ENCODE results near the gene SYT13. TPM values are rescaled to one million over a fixed set of nuclear protein-coding genes. Genes with fewer than 3 reads are reported as not detected.

The SYT13 gene
- total RNA-seq, 2 experiments from 2014 or later, result not detected

GRCh38 chr11:45275828-45276227, 10.3 kb downstream of the SYT13 start:
- no peaks in the 10 kb centered on the region for H3K36me3 Mint-ChIP-seq
- no peak overlapping the region for H3K27ac Mint-ChIP-seq
- peaks cover 5% of the 10 kb centered on the region for H3K9me3 Mint-ChIP-seq
- peaks cover 42% of the 10 kb centered on the region for H3K27me3 Mint-ChIP-seq
- DNase-seq, result no peak
- H3K4me1 Mint-ChIP-seq, result peaks cover 4% of the 10 kb centered on the region
- no peak for ATAC-seq (ENCODE audit: low read depth)
- no peak overlapping the region for H3K4me3 Mint-ChIP-seq
- POLR2A ChIA-PET, result no interaction called here

DNA sequence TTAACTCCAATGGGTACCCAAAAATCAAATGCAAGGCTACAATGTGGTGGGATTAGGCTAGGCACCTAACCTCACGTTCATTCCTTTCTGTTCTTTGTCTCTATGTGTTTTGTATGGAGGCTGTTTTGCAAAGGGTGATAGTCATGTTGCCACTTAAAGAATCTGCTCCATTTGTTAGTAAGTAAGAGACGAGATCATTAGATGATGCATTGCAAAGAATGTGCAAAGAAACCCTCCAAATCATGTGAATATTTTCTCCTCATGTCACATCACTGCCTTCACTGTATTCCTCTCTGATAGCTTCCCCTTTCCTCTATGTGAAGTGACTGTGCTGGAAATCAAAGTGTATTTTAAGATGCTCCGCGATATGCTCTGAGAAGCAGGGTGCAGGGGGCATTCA, 11.9 kb downstream of the SYT13 start:
- Mint-ChIP-seq H3K9me3 (no peaks in the 10 kb centered on the region), H3K4me1 (no peaks in the 10 kb centered on the region), H3K27ac (no peak overlapping the region), H3K27me3 (peaks cover 44% of the 10 kb centered on the region), H3K36me3 (no peaks in the 10 kb centered on the region), H3K4me3 (no peak overlapping the region)
- ATAC-seq (ENCODE audit: low read depth) (no peak), DNase-seq (no peak)
- POLR2A ChIA-PET, result no interaction called here

DNA sequence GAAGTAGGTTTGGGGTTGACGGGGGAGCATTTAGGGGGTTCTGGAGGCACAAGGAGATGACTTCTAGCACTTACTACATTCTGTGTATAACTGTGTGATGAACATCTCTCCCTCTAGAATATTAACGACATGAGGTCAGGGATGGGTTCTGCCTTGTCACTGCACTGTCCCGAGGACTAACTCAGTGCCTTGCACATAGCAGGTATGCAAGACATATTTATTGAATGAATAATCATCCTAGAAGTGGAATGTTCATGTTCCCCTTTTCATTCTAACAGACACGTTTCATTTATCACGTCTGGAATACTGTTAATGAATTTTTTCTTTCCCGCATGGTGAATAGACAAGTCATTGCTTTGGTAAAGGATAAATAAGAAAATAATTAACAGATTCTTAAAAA, 12.6 kb downstream of the SYT13 start:
- DNase-seq, result no peak
- Mint-ChIP-seq H3K27me3 (peaks cover 50% of the 10 kb centered on the region), H3K36me3 (no peaks in the 10 kb centered on the region), H3K4me3 (no peak overlapping the region), H3K9me3 (no peaks in the 10 kb centered on the region), H3K4me1 (no peaks in the 10 kb centered on the region), H3K27ac (no peak overlapping the region)
- POLR2A ChIA-PET, result no interaction called here
- no peak for ATAC-seq (ENCODE audit: low read depth)

DNA sequence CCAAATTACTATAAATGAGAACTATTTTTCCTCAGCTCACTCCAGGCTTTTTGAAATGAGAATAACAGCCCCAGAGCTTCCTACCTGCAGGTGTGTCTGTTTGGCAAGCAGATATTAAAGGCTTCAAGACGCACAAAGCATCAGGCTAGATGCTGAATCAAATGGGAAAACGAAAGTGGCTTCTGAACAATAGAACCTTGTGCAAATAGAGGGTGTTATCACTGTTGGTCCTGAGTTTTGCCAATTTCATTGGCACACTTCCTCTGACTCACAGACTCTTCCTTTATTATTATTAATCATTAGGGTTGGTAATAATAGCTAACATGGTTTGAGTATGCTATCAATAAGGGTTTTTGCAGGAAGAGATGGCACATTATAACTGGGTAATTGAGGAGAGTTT, 13.4 kb downstream of the SYT13 start:
- peaks cover 51% of the 10 kb centered on the region for H3K27me3 Mint-ChIP-seq
- no peak overlapping the region for H3K27ac Mint-ChIP-seq
- no peak overlapping the region for H3K4me3 Mint-ChIP-seq
- no peaks in the 10 kb centered on the region for H3K36me3 Mint-ChIP-seq
- no peaks in the 10 kb centered on the region for H3K9me3 Mint-ChIP-seq
- H3K4me1 Mint-ChIP-seq, result no peaks in the 10 kb centered on the region
- POLR2A ChIA-PET, result no interaction called here
- DNase-seq, result no peak
- ATAC-seq (ENCODE audit: low read depth), result no peak

DNA sequence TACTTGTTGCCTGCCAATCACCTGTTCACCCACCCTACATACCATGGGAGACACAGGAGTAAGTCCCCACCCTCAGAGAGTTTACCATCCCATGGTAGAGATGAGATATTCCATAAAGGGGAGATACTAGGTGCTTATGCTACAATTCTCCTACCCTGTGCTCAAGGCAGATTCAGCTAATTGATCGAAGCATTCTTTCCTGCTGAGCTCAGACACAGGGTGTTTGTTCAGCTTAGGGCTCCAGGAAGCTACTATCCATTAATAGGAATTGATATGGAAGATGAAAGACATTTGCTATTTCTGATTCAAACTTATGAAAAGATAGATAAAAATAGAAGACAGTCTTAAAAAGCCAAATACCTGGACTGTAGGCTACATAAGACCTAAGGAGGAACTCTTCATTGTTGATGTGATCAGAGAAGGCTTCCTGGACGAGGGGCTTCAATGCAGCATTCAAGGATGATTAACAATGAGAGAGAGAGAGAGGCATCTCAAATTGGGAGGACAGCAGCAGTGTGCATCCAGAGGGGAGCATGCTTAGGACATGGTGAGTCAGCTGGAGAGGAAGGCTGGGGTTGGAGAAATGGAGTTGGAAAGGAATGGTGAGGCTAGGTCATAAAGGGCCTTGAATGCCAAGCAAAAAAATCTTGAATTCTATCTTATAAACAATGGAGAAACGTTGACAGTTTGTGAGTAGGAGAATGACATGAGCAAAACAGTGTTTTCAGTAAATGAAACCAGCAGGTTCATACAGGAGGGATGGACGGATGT, 15.0 kb downstream of the SYT13 start:
- peaks cover 49% of the 10 kb centered on the region for H3K27me3 Mint-ChIP-seq
- ATAC-seq (ENCODE audit: low read depth), result no peak

DNA sequence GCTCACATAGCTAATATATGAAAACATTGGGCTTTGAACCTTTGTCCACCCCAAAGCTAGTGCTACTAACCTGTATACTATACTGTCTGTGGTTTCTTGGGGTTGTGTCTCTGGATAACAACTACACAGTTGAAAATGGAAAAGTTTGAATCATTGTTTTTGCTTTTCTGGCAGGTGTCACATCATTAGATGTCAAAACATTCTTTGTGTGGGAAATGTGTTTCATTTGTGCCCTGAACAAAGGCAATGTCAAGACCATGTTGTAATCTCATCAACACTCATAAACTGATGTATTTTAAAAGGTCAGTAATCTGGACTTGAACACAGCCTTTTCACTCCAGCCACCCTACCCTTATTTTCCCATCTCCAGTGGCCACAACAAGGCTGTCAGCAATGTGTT, 16.5 kb downstream of the SYT13 start:
- POLR2A ChIA-PET, result no interaction called here
- DNase-seq, result no peak
- no peaks in the 10 kb centered on the region for H3K4me1 Mint-ChIP-seq
- peaks cover 50% of the 10 kb centered on the region for H3K27me3 Mint-ChIP-seq
- no peaks in the 10 kb centered on the region for H3K36me3 Mint-ChIP-seq
- H3K4me3 Mint-ChIP-seq, result no peak overlapping the region
- ATAC-seq (ENCODE audit: low read depth), result no peak
- H3K27ac Mint-ChIP-seq, result no peak overlapping the region
- H3K9me3 Mint-ChIP-seq, result no peaks in the 10 kb centered on the region

More for the DNA sequence above, 15.0 kb downstream of the SYT13 start:
- no peaks in the 10 kb centered on the region for H3K36me3 Mint-ChIP-seq
- H3K4me3 Mint-ChIP-seq, result no peak overlapping the region
- H3K27ac Mint-ChIP-seq, result no peak overlapping the region
- POLR2A ChIA-PET, result no interaction called here
- H3K9me3 Mint-ChIP-seq, result no peaks in the 10 kb centered on the region
- no peaks in the 10 kb centered on the region for H3K4me1 Mint-ChIP-seq
- no peak for DNase-seq

DNA sequence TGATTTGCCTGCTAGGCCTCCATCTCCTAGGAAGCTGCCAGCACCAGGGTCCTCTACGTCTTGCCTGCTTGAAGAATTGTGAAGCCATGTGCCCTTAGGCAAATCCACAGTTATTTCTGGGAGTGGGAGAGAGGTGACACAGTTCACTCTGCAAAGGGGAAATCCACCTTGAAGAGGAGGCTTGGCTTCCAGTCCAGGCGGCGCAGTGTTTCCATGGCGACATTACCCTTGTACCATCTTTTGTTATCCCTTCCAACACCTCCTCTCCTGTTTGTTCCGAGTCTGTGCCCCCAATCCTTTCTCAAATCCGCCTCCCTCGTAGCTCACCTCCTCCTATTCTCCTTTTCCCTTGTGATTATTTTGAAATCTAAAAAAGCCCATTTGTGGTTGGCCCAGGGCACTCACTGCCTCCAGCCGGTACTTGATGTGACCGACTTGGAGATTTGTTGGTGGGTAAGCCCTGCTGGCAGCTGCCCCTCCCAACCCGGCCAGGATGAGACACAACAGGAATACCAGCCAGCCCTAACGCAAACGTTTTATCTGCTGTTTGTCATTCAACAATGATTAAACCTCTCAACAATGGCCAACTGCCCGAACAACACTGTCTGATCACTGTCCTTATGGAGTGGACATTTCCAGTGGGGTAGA, 18.4 kb downstream of the SYT13 start:
- POLR2A ChIA-PET, result no interaction called here
- H3K9me3 Mint-ChIP-seq, result no peaks in the 10 kb centered on the region
- no peak for ATAC-seq (ENCODE audit: low read depth)
- H3K4me3 Mint-ChIP-seq, result no peak overlapping the region
- no peaks in the 10 kb centered on the region for H3K36me3 Mint-ChIP-seq
- no peak overlapping the region for H3K27ac Mint-ChIP-seq
- DNase-seq, result no peak
- H3K27me3 Mint-ChIP-seq, result peaks cover 51% of the 10 kb centered on the region
- no peaks in the 10 kb centered on the region for H3K4me1 Mint-ChIP-seq

GRCh38 chr11:45267052-45267451, 19.1 kb downstream of the SYT13 start:
- Mint-ChIP-seq H3K9me3 (no peaks in the 10 kb centered on the region), H3K4me3 (no peak overlapping the region), H3K36me3 (no peaks in the 10 kb centered on the region), H3K4me1 (no peaks in the 10 kb centered on the region), H3K27ac (no peak overlapping the region), H3K27me3 (peaks cover 45% of the 10 kb centered on the region)
- POLR2A ChIA-PET, result no interaction called here
- no peak for ATAC-seq (ENCODE audit: low read depth)
- no peak for DNase-seq

GRCh38 chr11:45266676-45267020, 19.5 kb downstream of the SYT13 start:
- H3K4me1 Mint-ChIP-seq, result no peaks in the 10 kb centered on the region
- no peak overlapping the region for H3K4me3 Mint-ChIP-seq
- H3K27ac Mint-ChIP-seq, result no peak overlapping the region
- ATAC-seq (ENCODE audit: low read depth), result no peak
- POLR2A ChIA-PET, result no interaction called here
- peaks cover 44% of the 10 kb centered on the region for H3K27me3 Mint-ChIP-seq
- H3K36me3 Mint-ChIP-seq, result no peaks in the 10 kb centered on the region
- H3K9me3 Mint-ChIP-seq, result no peaks in the 10 kb centered on the region
- DNase-seq, result no peak

DNA sequence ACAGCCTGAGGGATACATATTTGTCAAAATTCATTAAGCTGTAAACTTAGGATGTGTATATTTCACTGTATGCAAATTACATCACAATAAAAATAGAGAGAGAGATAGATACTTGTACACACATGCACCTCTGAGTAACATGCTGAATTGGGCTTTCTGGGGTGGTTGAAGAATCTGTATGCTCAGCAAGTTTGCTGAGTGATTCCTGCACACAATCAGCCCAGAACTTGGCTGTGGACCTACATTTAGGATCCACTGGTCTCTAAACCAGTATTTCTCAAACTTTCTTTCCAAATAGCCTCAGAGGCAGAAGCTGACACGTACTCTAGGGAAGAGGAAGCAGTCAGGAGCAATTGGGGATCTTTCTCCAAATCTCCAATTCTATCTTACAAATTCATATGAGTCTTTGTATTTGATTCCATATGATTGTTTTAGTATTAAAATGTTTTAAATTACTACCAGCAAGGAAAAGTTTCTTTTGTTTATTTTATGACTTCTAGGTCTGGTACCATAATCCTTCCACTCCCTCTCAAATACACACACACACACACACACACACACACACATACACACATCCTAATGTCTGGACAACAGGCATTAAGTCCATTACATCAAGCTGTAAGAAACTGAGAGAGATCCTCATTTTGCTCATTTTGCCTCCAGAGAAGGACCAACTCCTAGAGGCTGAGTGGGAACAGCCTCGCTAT, 20.0 kb downstream of the SYT13 start:
- POLR2A ChIA-PET, result no interaction called here

DNA sequence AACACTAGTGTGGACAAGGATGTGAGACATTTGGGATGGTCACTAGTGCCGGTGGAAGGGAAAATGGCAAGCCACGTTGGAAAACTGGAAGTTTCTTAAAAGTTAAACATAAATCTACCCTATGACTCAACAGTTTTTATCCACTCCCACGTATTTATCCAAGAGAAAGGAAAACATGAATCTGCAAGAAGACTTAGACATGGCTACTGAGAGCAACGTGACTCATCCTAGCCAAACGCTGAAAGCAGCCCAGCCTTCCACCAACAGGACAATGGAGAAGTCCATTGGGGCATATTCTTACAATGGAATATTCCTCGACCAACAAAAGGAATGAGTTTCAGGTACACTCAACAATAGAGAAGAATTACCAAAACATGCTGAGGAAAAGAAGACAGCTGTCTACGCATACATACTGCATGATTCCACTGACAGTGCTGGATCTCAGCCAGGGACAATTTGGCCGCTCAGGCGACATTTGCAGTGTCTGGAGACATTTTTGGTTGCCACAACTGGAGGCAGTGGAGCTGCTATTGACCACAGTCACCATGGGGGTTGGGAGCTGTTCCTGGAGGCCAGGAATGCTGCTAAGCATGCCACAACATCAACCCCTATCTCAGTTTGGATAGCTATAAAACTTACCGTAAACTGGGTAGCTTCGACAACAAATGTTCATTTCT, 21.2 kb downstream of the SYT13 start:
- ATAC-seq (ENCODE audit: low read depth) (no peak), DNase-seq (no peak)
- H3K27me3 Mint-ChIP-seq, result peaks cover 36% of the 10 kb centered on the region
- H3K4me3 Mint-ChIP-seq, result no peak overlapping the region
- H3K9me3 Mint-ChIP-seq, result no peaks in the 10 kb centered on the region
- H3K4me1 Mint-ChIP-seq, result no peaks in the 10 kb centered on the region
- no peak overlapping the region for H3K27ac Mint-ChIP-seq
- POLR2A ChIA-PET, result no interaction called here
- H3K36me3 Mint-ChIP-seq, result no peaks in the 10 kb centered on the region

More for the DNA sequence above, 20.0 kb downstream of the SYT13 start:
- no peaks in the 10 kb centered on the region for H3K4me1 Mint-ChIP-seq
- H3K27ac Mint-ChIP-seq, result no peak overlapping the region
- no peaks in the 10 kb centered on the region for H3K36me3 Mint-ChIP-seq
- H3K27me3 Mint-ChIP-seq, result peaks cover 40% of the 10 kb centered on the region
- ATAC-seq (ENCODE audit: low read depth), result no peak
- no peaks in the 10 kb centered on the region for H3K9me3 Mint-ChIP-seq
- no peak for DNase-seq
- no peak overlapping the region for H3K4me3 Mint-ChIP-seq

GRCh38 chr11:45263773-45264172, 22.4 kb downstream of the SYT13 start:
- peaks cover 29% of the 10 kb centered on the region for H3K27me3 Mint-ChIP-seq
- no peak overlapping the region for H3K4me3 Mint-ChIP-seq
- H3K36me3 Mint-ChIP-seq, result no peaks in the 10 kb centered on the region
- no peak overlapping the region for H3K27ac Mint-ChIP-seq
- no peak for ATAC-seq (ENCODE audit: low read depth)
- DNase-seq, result no peak
- no peaks in the 10 kb centered on the region for H3K9me3 Mint-ChIP-seq
- POLR2A ChIA-PET, result no interaction called here
- H3K4me1 Mint-ChIP-seq, result no peaks in the 10 kb centered on the region

GRCh38 chr11:45262900-45263299, 23.2 kb downstream of the SYT13 start:
- no peak overlapping the region for H3K27ac Mint-ChIP-seq
- ATAC-seq (ENCODE audit: low read depth) (no peak), DNase-seq (no peak)
- POLR2A ChIA-PET, result no interaction called here
- H3K36me3 Mint-ChIP-seq, result no peaks in the 10 kb centered on the region
- H3K27me3 Mint-ChIP-seq, result peaks cover 27% of the 10 kb centered on the region
- H3K9me3 Mint-ChIP-seq, result no peaks in the 10 kb centered on the region
- no peaks in the 10 kb centered on the region for H3K4me1 Mint-ChIP-seq
- H3K4me3 Mint-ChIP-seq, result no peak overlapping the region

DNA sequence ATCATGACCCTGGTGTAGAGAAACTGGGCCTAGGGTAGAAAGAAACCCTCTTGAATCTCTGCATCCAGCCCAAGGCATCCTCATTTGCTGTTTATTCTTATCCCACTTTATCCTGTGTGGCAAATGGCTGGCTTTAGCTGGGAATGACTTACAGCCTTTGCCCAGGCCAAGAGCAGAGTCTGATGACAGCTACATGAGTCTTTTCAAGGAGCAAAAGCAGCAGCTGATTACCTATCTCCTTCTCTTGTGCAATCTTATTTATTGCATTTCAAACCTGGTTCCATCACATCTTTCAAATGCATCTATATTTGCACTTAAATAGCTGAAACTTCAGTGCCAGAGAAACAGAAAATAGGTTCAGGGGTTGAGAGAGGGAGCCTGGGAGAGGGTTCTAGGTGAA, 26.1 kb downstream of the SYT13 start:
- no peaks in the 10 kb centered on the region for H3K4me1 Mint-ChIP-seq
- no peak for ATAC-seq (ENCODE audit: low read depth)
- H3K4me3 Mint-ChIP-seq, result no peak overlapping the region
- no peak for DNase-seq
- no peak overlapping the region for H3K27ac Mint-ChIP-seq
- POLR2A ChIA-PET, result no interaction called here
- no peaks in the 10 kb centered on the region for H3K36me3 Mint-ChIP-seq
- peaks cover 23% of the 10 kb centered on the region for H3K27me3 Mint-ChIP-seq
- H3K9me3 Mint-ChIP-seq, result no peaks in the 10 kb centered on the region

All from activated naive CD8-positive, alpha-beta T cell treated with anti-CD3 and anti-CD28 coated beads, Interleukin-2, amount 10 ng/mL, durations not matched to agents 7 days and 5 days (primary cell).